Measurements from ENCODE around the gene IKZF5.

DNA sequence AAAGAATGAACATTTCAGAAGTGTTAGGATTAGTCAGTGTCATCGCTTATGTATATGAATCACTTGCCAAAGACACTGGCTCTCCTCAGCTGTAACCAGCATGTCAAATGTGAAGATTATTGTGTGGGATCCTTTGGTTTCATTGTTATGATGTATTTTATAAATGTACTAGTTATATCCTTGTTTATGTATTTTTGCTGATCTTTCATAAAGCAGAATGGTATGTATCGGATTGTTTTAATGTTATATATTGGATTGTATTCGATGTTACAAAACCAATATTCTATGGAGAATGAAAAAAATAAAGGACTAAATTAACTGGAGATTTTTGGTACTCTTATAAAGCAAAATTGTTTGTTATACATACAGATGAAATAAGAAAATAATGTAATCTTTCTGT, 49.4 kb upstream of the IKZF5 start:
- no peak for TF ChIP-seq TAF1 (IDR thresholded peaks at IDR 0.05; ENCODE audit: low read depth, low read length)
- TF ChIP-seq POLR2A (IDR thresholded peaks at IDR 0.05; ENCODE audit: low read depth, low read length) = no peak
- no peak for TF ChIP-seq POLR2AphosphoS5 (IDR thresholded peaks at IDR 0.05; ENCODE audit: low read depth, low read length)
- TF ChIP-seq PAX5 (IDR thresholded peaks at IDR 0.05; ENCODE audit: insufficient read depth, low read length, severe bottlenecking) = no peak

Measured in GM12891 (cell line).